ENCODE measurements around the gene DNLZ. TPM values are rescaled to one million over a fixed set of nuclear protein-coding genes. Genes with fewer than 3 reads are reported as not detected.

Gene DNLZ
- total and polyA plus RNA-seq, 9 of the 15 experiments (the other 6 are each of a cell fraction or from before 2014, with no cell fraction given), result 0.17 to 44.6 (median 3.4) TPM

GRCh38 chr9:136372561-136373299, 9.2 kb upstream of the DNLZ start (continued):
- TF ChIP-seq CLOCK (CRISPR knock-in tag; IDR thresholded peaks at IDR 0.05; ENCODE audit: borderline replicate concordance), result no peak
- TF ChIP-seq ELF1 (tag; IDR thresholded peaks at IDR 0.05), result peak; percentile 64
- no peak for TF ChIP-seq PHF8 (IDR thresholded peaks at IDR 0.05; ENCODE audit: borderline replicate concordance, low read length)
- peak in 1 of 2 experiments; percentile 8; a peak in 1 of 4 replicates for TF ChIP-seq KDM4B (IDR thresholded peaks at IDR 0.05; ENCODE audit: borderline replicate concordance in 2 of 2, low read depth in 1 of 2)
- TF ChIP-seq SRSF7 (optimal IDR thresholded peaks at IDR 0.05; ENCODE audit: low read depth, low read length), result no peak
- TF ChIP-seq TCFL5 (CRISPR knock-in tag; conservative IDR thresholded peaks at IDR 0.05), result no peak
- TF ChIP-seq DEAF1 (CRISPR knock-in tag; IDR thresholded peaks at IDR 0.05), result no peak
- peak; percentile 2 for TF ChIP-seq PHF20 (IDR thresholded peaks at IDR 0.05; ENCODE audit: partially characterized antibody)
- no peak for TF ChIP-seq GTF2F1 (IDR thresholded peaks at IDR 0.05; ENCODE audit: low read depth, low read length)
- no peak for TF ChIP-seq KDM2B (CRISPR knock-in tag; IDR thresholded peaks at IDR 0.05)
- TF ChIP-seq MXD1 (CRISPR knock-in tag; IDR thresholded peaks at IDR 0.05; ENCODE audit: borderline replicate concordance, poor library complexity, severe bottlenecking), result no peak
- TF ChIP-seq NR1H2 (CRISPR knock-in tag; IDR thresholded peaks at IDR 0.05), result no peak
- TF ChIP-seq ATF3 (IDR thresholded peaks at IDR 0.05), result peak; percentile 100
- peak; percentile 98 for TF ChIP-seq ATF3 (CRISPR knock-in tag; conservative IDR thresholded peaks at IDR 0.05)
- TF ChIP-seq BHLHE40 (IDR thresholded peaks at IDR 0.05; ENCODE audit: low read length), result peak; percentile 60
- peak; percentile 42; the same call in 1 of the 2 replicates for TF ChIP-seq NFRKB (IDR thresholded peaks at IDR 0.05; ENCODE audit: low read depth)
- peak; percentile 46 for TF ChIP-seq HMGN3 (IDR thresholded peaks at IDR 0.05; ENCODE audit: borderline replicate concordance, extremely low read depth, insufficient read length, low read depth, low read length)
- no peak for TF ChIP-seq ZBTB34 (CRISPR knock-in tag; IDR thresholded peaks at IDR 0.05)
- no peak for TF ChIP-seq ZNF232 (CRISPR knock-in tag; IDR thresholded peaks at IDR 0.05)

Data from K562 (cell line).